Mesenchymal stem cell (in vitro differentiated cells and primary cell): ENCODE results near the gene VCX2.

ENCODE experiments used
- DNase-seq: peaks from one replicate; pipeline ENCODE4 v3.0.0-alpha.2; 2013
- H2AFZ ChIP-seq: one replicate; pipeline ENCODE4 v1.6.1; 2013; ENCODE audit warnings: low read depth, mild to moderate bottlenecking, control low read depth, inconsistent platforms, low read length, moderate library complexity
- H2AK5ac ChIP-seq: 2 replicates; pipeline ENCODE4 v1.6.1; 2013; ENCODE audit warnings: low read length, moderate library complexity, mild to moderate bottlenecking, inconsistent platforms; ENCODE audit not compliant: severe bottlenecking
- H2BK120ac ChIP-seq: one replicate; pipeline ENCODE4 v1.6.1; 2013; ENCODE audit warnings: low read depth, mild to moderate bottlenecking, inconsistent platforms, low read length, moderate library complexity
- H2BK12ac ChIP-seq, 2 experiments: one replicate each; pipeline ENCODE4 v1.6.1; 2013; ENCODE audit warnings: inconsistent platforms in 2 of 2, low read length in 2 of 2, mild to moderate bottlenecking in 2 of 2, moderate library complexity in 2 of 2, control low read depth in 1 of 2
- H2BK15ac ChIP-seq: one replicate; pipeline ENCODE4 v1.6.1; 2013; ENCODE audit warnings: mild to moderate bottlenecking, low read depth, inconsistent platforms; ENCODE audit not compliant: poor library complexity, severe bottlenecking
- H2BK5ac ChIP-seq: 2 replicates; pipeline ENCODE4 v1.6.1; 2013; ENCODE audit warnings: low read depth, mild to moderate bottlenecking, low read length, control low read depth, inconsistent platforms; ENCODE audit not compliant: poor library complexity, severe bottlenecking
- H3K14ac ChIP-seq, 2 experiments: one replicate each; pipeline ENCODE4 v1.6.1; 2013; ENCODE audit warnings: inconsistent platforms in 2 of 2, low read length in 2 of 2, control low read depth in 1 of 2, mild to moderate bottlenecking in 1 of 2, moderate library complexity in 1 of 2
- H3K18ac ChIP-seq, 2 experiments: one replicate each; pipeline ENCODE4 v1.6.1; 2013; ENCODE audit warnings: inconsistent platforms in 2 of 2, low read length in 2 of 2, control low read depth in 1 of 2, low read depth in 1 of 2, mild to moderate bottlenecking in 1 of 2
- H3K23ac ChIP-seq, 2 experiments: one replicate each; pipeline ENCODE4 v1.6.1; 2013; ENCODE audit warnings: inconsistent platforms in 2 of 2, low read length in 2 of 2, mild to moderate bottlenecking in 2 of 2, moderate library complexity in 2 of 2, control low read depth in 1 of 2
- H3K27ac ChIP-seq: 2 replicates; pipeline ENCODE4 v1.5.1; 2013; ENCODE audit warnings: mild to moderate bottlenecking, moderate library complexity, low read length, control low read depth, inconsistent platforms; ENCODE audit not compliant: poor library complexity, severe bottlenecking
- H3K27me3 ChIP-seq, 2 experiments: 2 replicates each; pipeline versions ENCODE4 v1.6.1 to v1.7.0; 2013; ENCODE audit warnings: low read length in 2 of 2, mild to moderate bottlenecking in 2 of 2, moderate library complexity in 2 of 2, control low read depth in 1 of 2, inconsistent platforms in 1 of 2; ENCODE audit not compliant: control insufficient read depth in 1 of 2, insufficient read depth in 1 of 2
- H3K36me3 ChIP-seq, 2 experiments: 2 replicates each; pipeline versions ENCODE4 v1.6.1 to v1.7.0; 2013; ENCODE audit warnings: low read length in 2 of 2, control low read depth in 1 of 2, inconsistent platforms in 1 of 2, low read depth in 1 of 2, mild to moderate bottlenecking in 1 of 2; ENCODE audit not compliant: insufficient read depth in 2 of 2, control insufficient read depth in 1 of 2
- H3K4ac ChIP-seq, 2 experiments: one replicate each; pipeline ENCODE4 v1.6.1; 2013; ENCODE audit warnings: inconsistent platforms in 2 of 2, low read length in 2 of 2, mild to moderate bottlenecking in 2 of 2, moderate library complexity in 2 of 2, control low read depth in 1 of 2, low read depth in 1 of 2
- H3K4me1 ChIP-seq: 2 replicates; pipeline ENCODE4 v1.6.1; 2013; ENCODE audit warnings: low read depth, low read length, control low read depth; ENCODE audit not compliant: control insufficient read depth, insufficient read depth
- H3K4me2 ChIP-seq: 2 replicates; pipeline ENCODE4 v1.6.1; 2013; ENCODE audit warnings: low read length, mild to moderate bottlenecking, inconsistent platforms; ENCODE audit not compliant: poor library complexity, severe bottlenecking
- H3K4me3 ChIP-seq, 2 experiments: 2 replicates each; pipeline versions ENCODE4 v1.5.1 to v1.7.0; 2013; ENCODE audit warnings: low read length in 2 of 2, mild to moderate bottlenecking in 2 of 2, control low read depth in 1 of 2, low read depth in 1 of 2; ENCODE audit not compliant: insufficient read depth in 1 of 2
- H3K79me1 ChIP-seq: replicated peaks from 2 replicates; pipeline ENCODE4 v1.6.1; 2013; ENCODE audit warnings: mild to moderate bottlenecking, control low read depth, low read length, inconsistent platforms; ENCODE audit not compliant: poor library complexity, severe bottlenecking
- H3K9ac ChIP-seq: 2 replicates; pipeline ENCODE4 v1.7.0; 2013; ENCODE audit warnings: mild to moderate bottlenecking, low read length, moderate library complexity
- H3K9me3 ChIP-seq: 2 replicates; pipeline ENCODE4 v1.7.0; 2013; ENCODE audit warnings: mild to moderate bottlenecking, low read length; ENCODE audit not compliant: control insufficient read depth
- H4K8ac ChIP-seq: one replicate; pipeline ENCODE4 v1.6.1; 2013; ENCODE audit warnings: inconsistent platforms, mild to moderate bottlenecking, low read length, moderate library complexity
- H4K91ac ChIP-seq: one replicate; pipeline ENCODE4 v1.6.1; 2013; ENCODE audit warnings: mild to moderate bottlenecking, low read length, inconsistent platforms
- WGBS: methylation state at CpG from one replicate; pipeline ENCODE4 v1.1.7; 2013; ENCODE audit warnings: mixed read lengths; 5-methylcytosine and 5-hydroxymethylcytosine counted together

Gene VCX2

DNA sequence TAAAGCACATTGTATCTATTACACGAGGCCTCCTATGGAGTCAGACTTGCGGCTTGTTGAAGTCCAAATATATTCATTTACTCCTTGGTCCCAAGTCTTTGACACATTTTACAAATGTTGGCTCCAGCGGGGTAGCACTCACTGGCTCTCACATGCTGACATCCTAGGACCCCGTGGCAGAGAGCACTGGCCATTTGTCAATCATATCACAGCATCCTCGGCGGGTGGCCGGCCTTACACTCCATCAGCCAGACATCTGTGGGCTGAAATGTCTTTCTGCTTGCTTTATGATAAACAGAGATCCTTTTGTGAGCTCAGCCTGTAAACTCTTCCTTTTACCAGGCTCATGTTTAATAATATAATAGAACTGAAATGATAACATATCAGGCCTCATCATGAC, 25.7 kb upstream of the VCX2 start:
- H3K36me3 ChIP-seq: no peaks in the 10 kb centered on the region
- 77% methylated on average over 4 of the region's 7 CpGs for WGBS
- H2BK15ac ChIP-seq: no peak overlapping the region
- DNase-seq: no peak
- H3K9ac ChIP-seq: no peak overlapping the region
- no peak overlapping the region for H3K23ac ChIP-seq
- H2AFZ ChIP-seq: no peak overlapping the region
- H3K4me1 ChIP-seq: no peaks in the 10 kb centered on the region
- no peak overlapping the region for H3K27ac ChIP-seq
- H3K4me2 ChIP-seq: no peak overlapping the region
- no peak overlapping the region for H2BK120ac ChIP-seq
- H4K91ac ChIP-seq: no peak overlapping the region
- no peak overlapping the region for H4K8ac ChIP-seq
- H3K4ac ChIP-seq: no peak overlapping the region
- H2BK12ac ChIP-seq: no peak overlapping the region
- no peaks in the 10 kb centered on the region for H3K79me1 ChIP-seq
- no peaks in the 10 kb centered on the region for H3K9me3 ChIP-seq
- no peak overlapping the region for H3K14ac ChIP-seq
- H3K18ac ChIP-seq: no peak overlapping the region
- no peaks in the 10 kb centered on the region for H3K27me3 ChIP-seq
- no peak overlapping the region for H3K4me3 ChIP-seq
- no peak overlapping the region for H2AK5ac ChIP-seq
- H2BK5ac ChIP-seq: no peak overlapping the region

DNA sequence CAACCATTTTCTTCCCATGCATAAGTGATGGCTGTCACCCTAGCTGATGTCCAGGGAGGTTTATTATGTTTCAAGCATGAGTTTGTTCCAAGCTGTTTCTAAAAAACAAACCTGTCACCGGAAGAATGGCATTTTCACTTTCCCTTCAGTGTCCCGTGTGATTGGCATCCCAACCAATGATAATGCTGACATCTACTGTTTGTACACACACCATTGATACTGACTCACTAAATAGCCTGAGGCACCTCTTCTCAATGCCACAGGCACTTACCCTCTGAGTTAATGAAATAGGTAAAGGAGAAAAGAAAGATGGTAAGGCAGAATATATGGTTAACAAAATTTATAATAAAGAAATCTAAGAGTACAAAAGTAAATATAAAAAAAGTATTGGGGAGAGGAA, 23.1 kb upstream of the VCX2 start:
- Histone ChIP-seq H3K4me1 (no peaks in the 10 kb centered on the region), H3K4me3 (no peak overlapping the region), H2BK120ac (no peak overlapping the region), H4K8ac (no peak overlapping the region), H3K9me3 (no peaks in the 10 kb centered on the region), H3K79me1 (no peaks in the 10 kb centered on the region), H3K9ac (no peak overlapping the region), H2AK5ac (no peak overlapping the region), H3K27ac (no peak overlapping the region), H3K14ac (no peak overlapping the region), H4K91ac (no peak overlapping the region), H2BK5ac (no peak overlapping the region), H2BK15ac (no peak overlapping the region), H3K4me2 (no peak overlapping the region), H2AFZ (no peak overlapping the region), H3K27me3 (no peaks in the 10 kb centered on the region), H2BK12ac (no peak overlapping the region), H3K36me3 (no peaks in the 10 kb centered on the region), H3K23ac (no peak overlapping the region), H3K4ac (no peak overlapping the region), H3K18ac (no peak overlapping the region)
- WGBS: 92% methylated on average over 2 of the region's 2 CpGs
- no peak for DNase-seq

DNA sequence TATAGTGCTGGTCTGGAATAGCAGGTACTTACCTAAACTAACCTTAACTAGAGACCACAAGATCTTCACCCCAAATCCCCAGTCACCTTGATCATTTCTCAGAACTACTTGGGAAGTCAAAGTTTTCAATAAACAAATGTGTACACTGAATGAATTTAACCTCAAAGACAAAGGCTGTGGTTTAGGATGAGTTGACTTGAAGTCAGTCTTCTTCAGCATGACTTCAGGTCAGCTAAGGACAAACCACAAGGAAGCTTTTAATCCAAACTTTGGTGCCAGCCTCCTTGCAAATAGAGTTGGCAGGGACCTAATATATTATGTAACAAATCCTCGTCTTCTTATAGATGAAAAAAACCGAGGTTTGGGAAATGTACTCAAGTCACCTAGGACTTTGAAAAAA, 21.2 kb upstream of the VCX2 start:
- H3K14ac ChIP-seq: no peak overlapping the region
- no CpG with 5 or more reads among the region's 2 CpGs for WGBS
- no peak overlapping the region for H2AK5ac ChIP-seq
- no peak overlapping the region for H2BK12ac ChIP-seq
- H3K9me3 ChIP-seq: no peaks in the 10 kb centered on the region
- H3K4ac ChIP-seq: no peak overlapping the region
- H3K27me3 ChIP-seq: no peaks in the 10 kb centered on the region
- H3K4me1 ChIP-seq: no peaks in the 10 kb centered on the region
- H3K18ac ChIP-seq: no peak overlapping the region
- H3K9ac ChIP-seq: no peak overlapping the region
- DNase-seq: no peak
- H3K4me3 ChIP-seq: no peak overlapping the region
- H2BK120ac ChIP-seq: no peak overlapping the region
- no peak overlapping the region for H2BK5ac ChIP-seq
- no peaks in the 10 kb centered on the region for H3K36me3 ChIP-seq
- no peak overlapping the region for H4K8ac ChIP-seq
- no peak overlapping the region for H3K27ac ChIP-seq
- H3K4me2 ChIP-seq: no peak overlapping the region
- no peak overlapping the region for H2AFZ ChIP-seq
- no peak overlapping the region for H2BK15ac ChIP-seq
- H3K23ac ChIP-seq: no peak overlapping the region
- H3K79me1 ChIP-seq: no peaks in the 10 kb centered on the region
- H4K91ac ChIP-seq: no peak overlapping the region

DNA sequence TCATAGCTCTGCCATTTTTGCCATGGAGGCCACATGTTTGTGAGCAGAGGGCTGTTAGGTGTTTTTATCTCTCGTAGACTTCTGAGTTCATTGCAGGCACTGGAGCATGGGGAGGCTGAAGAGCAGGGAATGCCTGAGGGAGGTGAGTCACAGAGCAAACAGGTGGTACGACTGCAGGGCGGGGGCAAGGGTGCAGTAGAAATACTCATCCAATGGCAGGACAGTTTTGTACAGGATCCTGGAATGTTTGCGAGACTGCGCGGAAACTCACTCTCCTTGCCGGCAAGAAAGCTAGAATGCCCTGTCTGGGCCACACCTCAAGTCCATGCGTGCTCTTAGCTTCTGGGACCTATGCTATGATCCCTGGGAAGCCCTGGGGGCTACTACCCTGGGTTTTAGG, 20.0 kb upstream of the VCX2 start:
- Histone ChIP-seq H3K27ac (no peak overlapping the region), H3K4me3 (no peak overlapping the region), H3K9me3 (no peaks in the 10 kb centered on the region), H3K14ac (no peak overlapping the region), H2AK5ac (no peak overlapping the region), H3K27me3 (no peaks in the 10 kb centered on the region), H3K4me1 (no peaks in the 10 kb centered on the region), H4K8ac (no peak overlapping the region), H3K4ac (no peak overlapping the region), H3K23ac (no peak overlapping the region), H3K79me1 (no peaks in the 10 kb centered on the region), H2BK12ac (no peak overlapping the region), H2AFZ (no peak overlapping the region), H3K36me3 (no peaks in the 10 kb centered on the region), H4K91ac (no peak overlapping the region), H2BK120ac (no peak overlapping the region), H2BK5ac (no peak overlapping the region), H2BK15ac (no peak overlapping the region), H3K4me2 (no peak overlapping the region), H3K9ac (no peak overlapping the region), H3K18ac (no peak overlapping the region)
- 93% methylated on average over 8 of the region's 8 CpGs for WGBS
- DNase-seq: no peak
